HepG2 (cell line): ENCODE results near the gene ZNF282. TPM values are rescaled to one million over a fixed set of nuclear protein-coding genes. Genes with fewer than 3 reads are reported as not detected.

Experiments
- ATAC-seq: fragments of 200-7000 bp; cut with Tn5 transposase; 3 replicates; pipeline ENCODE4 v1.9.1; 2020; ENCODE audit warnings: mild to moderate bottlenecking, moderate library complexity
- BruUV-seq: library from RNA; stranded (reverse); fragments of 400-500 nt; replicated peaks from 2 replicates; lab custom pipeline; 2021; lab: Mats Ljungman, UMichigan
- CTCF ChIA-PET: fragments of 300-600 bp; formaldehyde crosslinking; extraction: SDS; loops from one replicate; lab custom pipeline; 2021; ENCODE audit warnings: low total read pairs, inconsistent platforms, low intra/inter-chr PET ratio; lab: Yijun Ruan, JAX
- POLR2A ChIA-PET: fragments of 350-600 bp; sonication (Branson Sonifier 250); formaldehyde crosslinking; loops from one replicate; lab custom pipeline; 2020; ENCODE audit warnings: antibody characterized with exemption, inconsistent platforms; lab: Yijun Ruan, JAX
- DNase-seq: peaks from one replicate; pipeline ENCODE4 v3.0.0-alpha.2; 2015; ENCODE audit warnings: low spot score
- FAIRE-seq: peaks from 3 replicates; lab custom pipeline; 2011; peaks lifted over from hg19 to GRCh38; lab: Jason Lieb, UNC
- H2AFZ ChIP-seq: one replicate; pipeline ENCODE4 v1.6.1; 2011; ENCODE audit warnings: low read length, inconsistent platforms
- H3K27ac ChIP-seq: fragments of 300-600 bp; 3 replicates; pipeline ENCODE4 v1.8.0; 2011; ENCODE audit warnings: mixed run types, mild to moderate bottlenecking, mixed read lengths, low read length, inconsistent platforms; ENCODE audit not compliant: insufficient read depth; ENCODE audit errors: extremely low read length
- H3K27me3 ChIP-seq, 2 experiments: fragments of 200-600 bp in 1 of 2; 2 replicates in 1 of 2; 3 replicates in 1 of 2; pipeline versions ENCODE4 v1.6.0 to v1.8.0; 2011; ENCODE audit warnings: low read length in 2 of 2, mild to moderate bottlenecking in 2 of 2, moderate library complexity in 2 of 2, inconsistent platforms in 1 of 2; ENCODE audit not compliant: insufficient read depth in 2 of 2, control insufficient read depth in 1 of 2
- H3K36me3 ChIP-seq, 2 experiments: fragments of 200-600 bp in 1 of 2; replicated peaks in 1 of 2; 2 replicates in 1 of 2; 3 replicates in 1 of 2; pipeline versions ENCODE4 v1.5.1 to v1.8.0; 2011; ENCODE audit warnings: low read length in 2 of 2, inconsistent platforms in 1 of 2; ENCODE audit not compliant: insufficient read depth in 2 of 2, control insufficient read depth in 1 of 2
- H3K4me1 ChIP-seq: 2 replicates; pipeline ENCODE4 v1.5.1; 2012; ENCODE audit warnings: low read length, inconsistent platforms; ENCODE audit not compliant: insufficient read depth
- H3K4me2 ChIP-seq: 2 replicates; pipeline ENCODE4 v1.6.0; 2011; ENCODE audit warnings: low read depth, low read length, inconsistent platforms
- H3K4me3 ChIP-seq, 3 experiments: fragments of 200-600 bp in 1 of 3; sonication (generic), shearing (Covaris generic) in 1 of 3; replicated peaks in 1 of 3; 2 replicates each; pipeline ENCODE4 v1.5.1; 2011 to 2016; ENCODE audit warnings: low read length in 3 of 3, inconsistent platforms in 2 of 3, low read depth in 2 of 3, mild to moderate bottlenecking in 2 of 3, control low read depth in 1 of 3, mixed read lengths in 1 of 3; ENCODE audit not compliant: insufficient read depth in 1 of 3
- H3K79me2 ChIP-seq: one replicate; pipeline ENCODE4 v1.6.1; 2011; ENCODE audit warnings: low read length, inconsistent platforms; ENCODE audit not compliant: insufficient read depth
- H3K9ac ChIP-seq: 2 replicates; pipeline ENCODE4 v1.6.0; 2011; ENCODE audit warnings: mild to moderate bottlenecking, low read depth, low read length, inconsistent platforms; ENCODE audit not compliant: insufficient read depth
- H3K9me3 ChIP-seq: 2 replicates; pipeline ENCODE4 v1.5.1; 2012; ENCODE audit warnings: mild to moderate bottlenecking, low read length
- H4K20me1 ChIP-seq: 2 replicates; pipeline ENCODE4 v1.6.0; 2011; ENCODE audit warnings: inconsistent platforms, mild to moderate bottlenecking, low read length, moderate library complexity; ENCODE audit not compliant: insufficient read depth
- BCLAF1 ChIP-seq: fragments of 450-650 bp; IDR thresholded peaks from 2 replicates; pipeline ENCODE4 v1.6.1; 2017; ENCODE audit warnings: mild to moderate bottlenecking
- CCDC6 ChIP-seq: sonication (generic); formaldehyde crosslinking; IDR thresholded peaks from 2 replicates; pipeline ENCODE4 v1.8.1; 2022; ENCODE audit warnings: mild to moderate bottlenecking, missing genetic modification reagents, moderate library complexity
- CEBPB ChIP-seq: IDR thresholded peaks from 2 replicates; pipeline ENCODE4 v1.6.1; 2011; ENCODE audit warnings: low read depth, low read length, improper control_type of control experiment, borderline replicate concordance
- GATAD2A ChIP-seq: IDR thresholded peaks from 2 replicates; pipeline ENCODE4 v1.6.1; 2016
- HMGXB3 ChIP-seq: sonication (generic); formaldehyde crosslinking; IDR thresholded peaks from 2 replicates; pipeline ENCODE4 v1.4.0; 2020; ENCODE audit warnings: missing genetic modification reagents, borderline replicate concordance
- KLF9 ChIP-seq: IDR thresholded peaks from 2 replicates; pipeline ENCODE4 v1.6.1; 2016; ENCODE audit warnings: low read depth
- MATR3 ChIP-seq: sonication (generic); formaldehyde crosslinking; IDR thresholded peaks from 2 replicates; pipeline ENCODE4 v1.4.0; 2020; ENCODE audit warnings: missing genetic modification reagents
- NFRKB ChIP-seq: fragments of 450-650 bp; IDR thresholded peaks from 2 replicates; pipeline ENCODE4 v1.6.1; 2017
- NPAS2 ChIP-seq: sonication (generic); formaldehyde crosslinking; IDR thresholded peaks from 2 replicates; pipeline ENCODE4 v1.8.0; 2022; ENCODE audit warnings: mild to moderate bottlenecking, missing genetic modification reagents, borderline replicate concordance
- PITX1 ChIP-seq: sonication (generic); formaldehyde crosslinking; IDR thresholded peaks from 2 replicates; pipeline ENCODE4 v1.5.1; 2020; ENCODE audit warnings: mild to moderate bottlenecking, missing genetic modification reagents
- SOX13 ChIP-seq, 3 experiments: fragments of 450-650 bp in 1 of 3; sonication (generic) in 1 of 3; formaldehyde crosslinking in 1 of 3; IDR thresholded peaks in 2 of 3; conservative IDR thresholded peaks in 1 of 3; 2 replicates each; pipeline versions ENCODE4 v1.5.0 to v1.6.1; 2016 to 2020; ENCODE audit warnings: antibody characterized with exemption in 1 of 3, mild to moderate bottlenecking in 1 of 3, missing compliant biosample characterization in 1 of 3, missing genetic modification reagents in 1 of 3, moderate library complexity in 1 of 3
- ZBTB2 ChIP-seq: sonication (generic); formaldehyde crosslinking; IDR thresholded peaks from 2 replicates; pipeline ENCODE4 v1.8.0; 2022; ENCODE audit warnings: low read depth, missing genetic modification reagents
- ZNF530 ChIP-seq: sonication (generic); formaldehyde crosslinking; IDR thresholded peaks from 2 replicates; pipeline ENCODE4 v1.5.0; 2020; ENCODE audit warnings: low read depth, mild to moderate bottlenecking, missing genetic modification reagents
- ZNF549 ChIP-seq: sonication (generic); formaldehyde crosslinking; IDR thresholded peaks from 2 replicates; pipeline ENCODE4 v1.5.0; 2020; ENCODE audit warnings: missing genetic modification reagents
- ZNF562 ChIP-seq: sonication (generic); formaldehyde crosslinking; IDR thresholded peaks from 2 replicates; pipeline ENCODE4 v1.8.0; 2022; ENCODE audit warnings: missing genetic modification reagents, borderline replicate concordance
- ZNF572 ChIP-seq: sonication (generic); formaldehyde crosslinking; IDR thresholded peaks from 2 replicates; pipeline ENCODE4 v1.5.1; 2020; ENCODE audit warnings: mild to moderate bottlenecking, missing genetic modification reagents
- ZNF703 ChIP-seq: sonication (generic); formaldehyde crosslinking; IDR thresholded peaks from 2 replicates; pipeline ENCODE4 v1.5.1; 2020; ENCODE audit warnings: missing genetic modification reagents, mild to moderate bottlenecking, moderate library complexity, borderline replicate concordance
- ZNF766 ChIP-seq: sonication (generic); formaldehyde crosslinking; IDR thresholded peaks from 2 replicates; pipeline ENCODE4 v1.5.0; 2020; ENCODE audit warnings: missing genetic modification reagents, borderline replicate concordance
- WGBS: methylation state at CpG from one replicate; pipeline ENCODE4 v1.1.6; 2017; ENCODE audit warnings: low lambda C conversion rate; 5-methylcytosine and 5-hydroxymethylcytosine counted together
- in situ Hi-C: cut with HindIII; loops from 2 replicates; pipeline ENCODE4 v1.10.0; 2017; ENCODE audit warnings: low pct_unique_long_range_greater_than_20kb; ENCODE audit not compliant: extremely low pct_ligation_motif_present
- intact Hi-C: fragments of 100-400 bp; cut with micrococcal nuclease; formaldehyde crosslinking; loops from one replicate; pipeline ENCODE4 v1.10.0; 2022; ENCODE audit not compliant: unreplicated experiment
- polyA plus RNA-seq, 8 experiments: library from polyadenylated mRNA; depleted of rRNA in 3 of 8; stranded (reverse) in 7 of 8; unstranded in 1 of 8; fragments of >200 nt; fragmentation: Illumina TruSeq in 4 of 8; extraction: Trizol in 4 of 8; gene quantifications; 2 replicates each; pipeline versions ENCODE4 v1.2.1 to v1.2.3, GENCODE V29; 2011 to 2016; ENCODE audit warnings: low read depth in 4 of 8, missing spikeins in 1 of 8, mixed read lengths in 1 of 8; ENCODE audit not compliant: insufficient read depth in 1 of 8
- total RNA-seq, 5 experiments: library from RNA; depleted of rRNA; stranded (reverse); fragments of >200 nt; fragmentation: Illumina TruSeq; extraction: Trizol; gene quantifications; 2 replicates each; pipeline ENCODE4 v1.2.3, GENCODE V29; 2016; ENCODE audit warnings: low read depth in 1 of 5

The ZNF282 gene
- total and polyA plus RNA-seq, 2 of the 13 experiments (the other 11 are each of a cell fraction or from before 2014, with no cell fraction given), result 9.1 to 20.9 TPM

GRCh38 chr7:149184274-149184673 lies 11.1 kb upstream of the ZNF282 start:
- BruUV-seq, result no TSS peak
- intact Hi-C loops, result no loop called here
- Histone ChIP-seq H2AFZ (no peak overlapping the region), H3K79me2 (no peaks in the 10 kb centered on the region), H3K27ac (no peak overlapping the region), H3K9me3 (no peaks in the 10 kb centered on the region), H3K4me2 (no peak overlapping the region), H3K4me1 (peaks cover 2% of the 10 kb centered on the region; the same call in 1 of the 2 replicates), H3K4me3 (no peak overlapping the region), H3K36me3 (peaks cover 5 to 10% of the 10 kb centered on the region in 2 experiments), H3K9ac (no peak overlapping the region)
- FAIRE-seq (no peak), ATAC-seq (no peak), DNase-seq (no peak)
- CTCF ChIA-PET, result no interaction called here
- POLR2A ChIA-PET, result no interaction called here
- no peak for TF ChIP-seq MATR3 (CRISPR knock-in tag)
- TF ChIP-seq NPAS2, result no peak
- no peak for TF ChIP-seq HMGXB3 (CRISPR knock-in tag)
- no peak for TF ChIP-seq GATAD2A (CRISPR knock-in tag)
- TF ChIP-seq ZNF572 (CRISPR knock-in tag), result no peak
- no peak for TF ChIP-seq ZNF766 (CRISPR knock-in tag)
- TF ChIP-seq KLF9, result no peak
- TF ChIP-seq BCLAF1, result no peak
- TF ChIP-seq ZNF530 (CRISPR knock-in tag), result no peak
- no peak for TF ChIP-seq ZNF562 (CRISPR knock-in tag)
- no peak for TF ChIP-seq CEBPB
- TF ChIP-seq ZBTB2 (CRISPR knock-in tag), result no peak
- TF ChIP-seq NFRKB, result no peak
- no peak for TF ChIP-seq ZNF549 (CRISPR knock-in tag)
- TF ChIP-seq CCDC6 (CRISPR knock-in tag), result no peak
- no peak for TF ChIP-seq SOX13 (IDR thresholded peaks at IDR 0.05)
- no peak for TF ChIP-seq SOX13 (CRISPR knock-in tag; conservative IDR thresholded peaks at IDR 0.05 in 1 of 2, IDR thresholded peaks at IDR 0.05 in 1 of 2)
- no peak for TF ChIP-seq ZNF703 (CRISPR knock-in tag)
- TF ChIP-seq PITX1 (CRISPR knock-in tag), result no peak
- TF ChIP-seq, all 625 proteins: peak for 0
- WGBS, result 100% methylated on average over 6 of the region's 6 CpGs
- in situ Hi-C loops, result no loop called here
- Histone ChIP-seq H4K20me1 (no peaks in the 10 kb centered on the region), H3K27me3 (no peaks in the 10 kb centered on the region)
